Right renal pelvis (tissue), 4 donors: ENCODE results near the gene MTARC1. TPM values are rescaled to one million over a fixed set of nuclear protein-coding genes. Genes with fewer than 3 reads are reported as not detected.

ENCODE experiments used
- DNase-seq, 4 donors: peaks; one replicate each; pipeline ENCODE4 v3.0.0-alpha.2; 2013; ENCODE audit warnings: low read depth in 4 of 4, low spot score in 3 of 4, missing footprints in 1 of 4
- polyA plus RNA-seq, 4 donors: library from polyadenylated mRNA; unstranded; fragments of 120-200 nt; gene quantifications; one replicate each; pipeline ENCODE4 v1.2.1, GENCODE V29; 2013; ENCODE audit not compliant: insufficient read length in 4 of 4

MTARC1 gene
- 10 to 100 TPM; 19.4 to 23.6 (median 21.3) TPM for polyA plus RNA-seq

DNA sequence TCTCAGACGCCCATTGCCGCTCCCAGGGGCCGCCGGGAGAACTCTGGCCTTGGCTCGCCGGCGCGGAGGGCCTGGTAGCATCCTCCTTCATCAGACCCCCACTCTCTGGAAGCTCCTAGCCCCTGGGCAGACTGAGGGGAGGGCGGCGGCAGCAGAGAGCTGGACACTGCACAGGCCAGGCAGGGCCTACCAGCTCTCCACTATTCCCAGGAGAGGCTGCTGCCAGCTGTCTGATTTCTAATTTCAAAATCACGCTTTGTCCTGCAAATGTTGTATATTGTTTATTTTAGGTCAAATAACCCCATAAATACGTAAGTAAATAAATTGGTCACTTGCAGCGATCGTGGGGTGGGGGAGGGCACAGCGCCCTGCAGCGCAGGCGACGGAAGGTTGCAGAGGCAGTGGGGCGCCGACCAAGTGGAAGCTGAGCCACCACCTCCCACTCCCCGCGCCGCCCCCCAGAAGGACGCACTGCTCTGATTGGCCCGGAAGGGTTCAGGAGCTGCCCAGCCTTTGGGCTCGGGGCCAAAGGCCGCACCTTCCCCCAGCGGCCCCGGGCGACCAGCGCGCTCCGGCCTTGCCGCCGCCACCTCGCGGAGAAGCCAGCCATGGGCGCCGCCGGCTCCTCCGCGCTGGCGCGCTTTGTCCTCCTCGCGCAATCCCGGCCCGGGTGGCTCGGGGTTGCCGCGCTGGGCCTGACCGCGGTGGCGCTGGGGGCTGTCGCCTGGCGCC, at the start of gene MTARC1:
Gene MTARC1, plus strand, starts transcription at position 577 of the 732 bp plus-strand sequence. Its CDS starts 32 bp downstream, at position 609.
- peak in 1 of 4 donors; percentile 29 for DNase-seq

GRCh38 chr1:220741349-220741748, 45.4 kb upstream of the MTARC1 start:
- no peak for DNase-seq

DNA sequence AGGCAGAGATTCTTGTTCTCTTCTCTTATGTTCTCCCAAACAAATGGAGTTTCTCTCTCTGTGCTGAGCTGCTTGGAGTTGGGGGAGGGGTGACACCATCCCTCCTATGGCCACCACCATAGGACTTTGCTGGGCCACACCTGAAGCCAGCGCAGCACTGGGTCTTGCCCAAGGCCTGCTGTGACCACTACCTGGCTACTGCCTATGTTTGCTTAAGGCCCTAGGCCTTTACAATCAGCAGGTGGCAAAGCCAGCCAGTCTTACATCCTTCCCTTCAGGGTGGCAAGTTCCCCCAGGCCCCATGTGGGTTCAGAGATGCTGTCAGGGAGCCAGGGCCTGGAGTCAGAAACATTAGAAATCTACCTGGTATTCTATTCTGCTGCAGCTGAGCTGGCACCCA, 44.9 kb upstream of the MTARC1 start:
- DNase-seq, result no peak

GRCh38 chr1:220742520-220742919, 44.2 kb upstream of the MTARC1 start:
- no peak for DNase-seq

DNA sequence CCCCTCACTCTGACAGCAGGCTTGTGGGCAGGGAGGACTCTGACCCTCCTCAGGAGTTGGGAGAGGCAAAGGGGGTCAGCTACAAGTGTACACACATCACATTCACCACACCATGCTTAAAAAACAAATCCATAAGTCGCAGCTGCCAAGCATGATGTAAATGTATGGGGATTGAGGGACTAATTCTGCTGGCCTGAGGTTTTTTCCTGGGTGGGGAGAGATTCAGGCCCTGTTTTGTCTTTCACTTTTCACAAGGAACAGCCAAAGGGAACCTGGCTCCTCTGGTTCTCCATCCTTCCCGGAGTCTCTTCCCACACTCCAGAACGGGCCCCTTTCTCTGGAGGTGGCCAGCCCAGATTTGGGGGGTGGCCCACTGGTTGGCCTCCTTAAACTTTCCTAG, 39.9 kb upstream of the MTARC1 start:
- DNase-seq, result no peak

DNA sequence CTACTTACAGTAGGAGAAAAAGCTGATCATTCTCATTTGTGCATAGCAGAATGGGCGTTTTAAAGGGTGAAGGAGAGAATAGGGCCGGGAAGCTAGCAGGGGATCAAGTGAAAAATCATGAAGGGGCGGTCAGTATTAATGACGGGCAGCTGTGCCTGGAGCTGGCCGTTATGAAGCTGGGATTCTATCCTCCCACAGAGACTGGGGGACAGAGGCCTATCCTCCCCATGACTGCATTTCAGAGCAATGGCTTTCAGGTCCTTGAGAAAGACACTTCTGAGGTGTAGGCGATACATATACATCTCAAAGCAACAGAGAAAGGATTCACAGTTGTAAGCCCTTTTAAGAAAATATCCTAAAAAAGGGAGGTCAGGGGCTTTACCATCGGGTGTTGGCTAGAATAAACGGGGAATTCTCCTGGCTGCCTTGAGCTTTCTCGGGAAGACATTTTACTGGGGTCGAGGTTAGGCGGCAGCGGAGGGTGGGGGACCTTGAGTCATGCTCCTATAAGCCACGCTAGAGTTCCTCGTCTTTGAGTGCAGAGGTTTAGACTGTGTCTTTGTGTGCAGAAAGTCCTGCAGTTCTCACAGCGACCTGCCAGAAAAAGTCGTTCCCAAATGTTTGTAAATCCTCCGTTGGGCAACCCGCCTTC, 39.1 kb upstream of the MTARC1 start:
- DNase-seq, result no peak

DNA sequence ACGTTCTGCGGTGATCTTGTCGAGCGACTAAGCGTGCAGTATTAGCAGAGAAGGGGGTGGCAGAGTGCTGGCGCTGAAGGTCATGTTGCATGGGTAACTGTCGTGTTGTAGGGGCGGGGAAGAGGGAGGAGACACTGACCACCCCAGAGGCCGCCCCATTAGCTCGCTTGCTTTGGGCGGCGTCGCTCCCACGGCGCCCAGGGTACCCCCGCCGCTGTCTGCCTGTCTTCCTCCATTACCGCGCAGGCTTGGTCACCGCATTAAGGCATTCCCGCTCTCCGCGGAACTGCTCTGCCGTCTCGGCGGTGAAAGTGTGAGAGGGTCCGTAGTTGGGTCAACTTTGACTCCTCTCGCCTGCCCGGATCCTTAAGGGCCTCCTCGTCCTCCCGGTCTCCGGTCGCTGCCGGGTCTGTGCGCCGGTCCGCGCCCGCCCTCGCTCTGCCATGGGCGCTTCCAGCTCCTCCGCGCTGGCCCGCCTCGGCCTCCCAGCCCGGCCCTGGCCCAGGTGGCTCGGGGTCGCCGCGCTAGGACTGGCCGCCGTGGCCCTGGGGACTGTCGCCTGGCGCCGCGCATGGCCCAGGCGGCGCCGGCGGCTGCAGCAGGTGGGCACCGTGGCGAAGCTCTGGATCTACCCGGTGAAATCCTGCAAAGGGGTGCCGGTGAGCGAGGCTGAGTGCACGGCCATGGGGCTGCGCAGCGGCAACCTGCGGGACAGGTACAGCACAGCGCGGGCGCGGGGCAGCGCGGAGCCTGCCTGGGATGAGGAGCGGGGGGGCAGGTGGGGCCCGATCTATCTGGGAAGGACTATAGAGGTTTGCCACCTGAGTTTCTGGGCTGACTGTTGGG, 38.4 kb upstream of the MTARC1 start, which contains the start of gene MTARC2:
Gene MTARC2, plus strand, starts transcription at position 234 of the 846 bp plus-strand sequence. Its CDS starts 210 bp downstream, at position 444.
- peak in 1 of 4 donors; percentile 78 for DNase-seq

- no peak for DNase-seq
These were observed 37.8 kb upstream of the MTARC1 start for GRCh38 chr1:220748936-220749335.

DNA sequence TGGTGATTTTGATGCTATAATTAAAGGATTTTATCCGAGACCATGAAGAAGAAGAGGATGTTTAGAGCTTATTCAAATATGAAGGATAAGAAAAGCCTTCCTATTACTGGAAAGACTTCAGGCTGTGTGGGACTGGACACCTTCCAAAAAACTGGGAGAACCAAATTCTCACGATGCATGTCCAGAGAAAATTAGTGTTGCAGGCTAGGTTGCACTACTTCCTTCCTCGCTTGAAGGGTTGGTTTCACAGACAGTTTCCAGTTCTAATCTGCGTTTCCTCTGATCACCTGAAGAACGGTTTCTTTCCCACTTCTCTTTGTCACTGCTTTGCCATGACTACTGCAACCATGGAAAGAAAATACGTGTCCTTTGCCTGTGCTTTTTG, 36.6 kb upstream of the MTARC1 start:
- no peak for DNase-seq

- no peak for DNase-seq
These were observed 35.6 kb upstream of the MTARC1 start for GRCh38 chr1:220751111-220751510.

GRCh38 chr1:220754212-220754917, 32.3 kb upstream of the MTARC1 start:
- DNase-seq, result no peak

- no peak for DNase-seq
These were observed 31.8 kb upstream of the MTARC1 start for GRCh38 chr1:220754918-220755295.

GRCh38 chr1:220755309-220755708, 31.4 kb upstream of the MTARC1 start:
- no peak for DNase-seq

- no peak for DNase-seq
These were observed 29.3 kb upstream of the MTARC1 start for GRCh38 chr1:220757441-220757840.

- DNase-seq, result no peak
These were observed 27.6 kb upstream of the MTARC1 start for GRCh38 chr1:220759147-220759546.

- DNase-seq, result no peak
These were observed 24.9 kb upstream of the MTARC1 start for GRCh38 chr1:220761688-220762427.

DNA sequence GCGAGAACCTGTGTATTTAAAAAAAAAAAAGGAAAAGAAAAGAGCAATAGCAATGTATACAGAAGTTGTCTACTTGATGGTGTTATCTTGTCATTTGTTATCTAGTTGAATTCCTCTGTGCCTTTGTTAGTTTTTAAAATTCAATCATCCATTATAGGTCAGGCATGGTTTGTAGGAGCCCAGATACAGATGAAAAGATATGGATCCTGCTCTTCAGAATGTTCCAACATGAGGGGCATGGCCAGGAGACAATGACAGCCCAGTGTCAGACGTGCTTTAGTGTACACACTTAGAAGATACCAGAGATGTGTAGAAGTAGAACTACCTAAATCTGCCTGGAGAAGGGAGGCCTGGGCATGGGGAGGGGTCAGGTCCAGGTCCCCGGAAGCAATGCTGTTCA, 22.0 kb upstream of the MTARC1 start:
- no peak for DNase-seq

DNA sequence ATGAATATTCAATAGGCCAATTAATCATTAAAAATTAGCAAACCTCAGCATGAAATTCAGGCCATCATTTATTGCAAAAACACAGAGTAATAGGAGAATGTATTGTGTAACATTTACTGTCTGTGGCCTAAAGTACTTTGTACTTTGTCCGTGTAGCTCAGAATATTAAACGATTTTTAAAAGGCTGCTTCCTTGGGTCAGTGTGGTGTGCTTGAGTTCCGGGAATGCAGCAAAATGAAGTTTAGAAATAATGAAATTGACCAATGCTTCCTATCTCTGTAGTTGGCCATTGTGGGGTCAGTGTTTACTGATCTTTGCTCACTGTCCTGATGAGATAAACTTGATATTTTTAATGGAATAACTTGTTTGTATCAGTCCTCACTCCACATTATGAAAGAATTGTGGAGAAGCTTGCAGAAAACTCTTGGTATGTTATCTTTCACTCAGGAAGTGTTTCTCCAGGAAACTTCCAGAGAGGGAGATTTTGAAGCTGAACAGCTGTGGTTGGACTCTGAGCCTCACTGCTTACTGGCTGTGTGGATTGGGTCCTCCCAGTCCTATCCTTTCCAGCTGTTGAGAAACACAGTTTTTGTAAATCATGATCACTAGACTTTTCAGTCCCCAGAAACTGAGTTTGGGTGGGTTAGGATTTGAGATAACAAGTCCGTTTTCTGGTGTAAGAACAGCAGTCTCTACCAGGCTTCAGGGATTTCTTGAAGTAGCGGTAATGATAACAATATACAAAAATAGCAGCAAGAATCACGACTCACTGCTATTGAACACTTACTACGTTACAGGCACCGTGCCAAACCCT, 19.2 kb upstream of the MTARC1 start:
- DNase-seq, result no peak

- DNase-seq, result no peak
These were observed 18.5 kb upstream of the MTARC1 start for GRCh38 chr1:220768126-220768601.
